Activated CD8-positive, alpha-beta memory T cell treated with anti-CD3 and anti-CD28 coated beads, Interleukin-2, amount 50 U/mL, for 24 hours (primary cell): Measurements from ENCODE around the gene SULT4A1.

Experiments
- DNase-seq: peaks from one replicate; pipeline ENCODE4 v3.0.0-alpha.2; 2020; ENCODE audit errors: extremely low read depth

Gene SULT4A1

GRCh38 chr22:43860831-43861230 lies 1.5 kb downstream of the SULT4A1 start:
- no peak for DNase-seq

GRCh38 chr22:43860126-43860525 lies 2.2 kb downstream of the SULT4A1 start:
- no peak for DNase-seq

- DNase-seq, result no peak
These were observed 2.7 kb downstream of the SULT4A1 start for GRCh38 chr22:43859621-43860020.

GRCh38 chr22:43859176-43859575 lies 3.1 kb downstream of the SULT4A1 start:
- DNase-seq, result no peak

- DNase-seq, result no peak
These were observed 4.0 kb downstream of the SULT4A1 start for GRCh38 chr22:43858156-43858895.

- DNase-seq, result no peak
These were observed 4.9 kb downstream of the SULT4A1 start for GRCh38 chr22:43857367-43857766.

GRCh38 chr22:43855431-43855830 lies 6.9 kb downstream of the SULT4A1 start:
- no peak for DNase-seq

GRCh38 chr22:43854786-43855271 lies 7.5 kb downstream of the SULT4A1 start:
- no peak for DNase-seq

- no peak for DNase-seq
These were observed 8.1 kb downstream of the SULT4A1 start for GRCh38 chr22:43854121-43854785.

GRCh38 chr22:43853328-43853931 lies 8.9 kb downstream of the SULT4A1 start:
- no peak for DNase-seq

GRCh38 chr22:43852573-43853327 lies 9.6 kb downstream of the SULT4A1 start:
- DNase-seq, result no peak

- DNase-seq, result no peak
These were observed 10.4 kb downstream of the SULT4A1 start for GRCh38 chr22:43851979-43852307.

- DNase-seq, result no peak
These were observed 11.0 kb downstream of the SULT4A1 start for GRCh38 chr22:43851058-43851978.

GRCh38 chr22:43850529-43850928 lies 11.8 kb downstream of the SULT4A1 start:
- DNase-seq, result no peak

GRCh38 chr22:43849731-43850130 lies 12.6 kb downstream of the SULT4A1 start:
- DNase-seq, result no peak

GRCh38 chr22:43848366-43849171 lies 13.7 kb downstream of the SULT4A1 start:
- DNase-seq, result no peak

- DNase-seq, result no peak
These were observed 14.7 kb downstream of the SULT4A1 start for GRCh38 chr22:43847376-43848289.

- no peak for DNase-seq
These were observed 15.3 kb downstream of the SULT4A1 start for GRCh38 chr22:43846966-43847365.

- no peak for DNase-seq
These were observed 16.3 kb downstream of the SULT4A1 start for GRCh38 chr22:43845981-43846380.
